Measurements from ENCODE around the gene APC2. TPM values are rescaled to one million over a fixed set of nuclear protein-coding genes. Genes with fewer than 3 reads are reported as not detected.

Gene APC2
- total RNA-seq, 1 experiment from 2014 or later = 0.68 TPM

DNA sequence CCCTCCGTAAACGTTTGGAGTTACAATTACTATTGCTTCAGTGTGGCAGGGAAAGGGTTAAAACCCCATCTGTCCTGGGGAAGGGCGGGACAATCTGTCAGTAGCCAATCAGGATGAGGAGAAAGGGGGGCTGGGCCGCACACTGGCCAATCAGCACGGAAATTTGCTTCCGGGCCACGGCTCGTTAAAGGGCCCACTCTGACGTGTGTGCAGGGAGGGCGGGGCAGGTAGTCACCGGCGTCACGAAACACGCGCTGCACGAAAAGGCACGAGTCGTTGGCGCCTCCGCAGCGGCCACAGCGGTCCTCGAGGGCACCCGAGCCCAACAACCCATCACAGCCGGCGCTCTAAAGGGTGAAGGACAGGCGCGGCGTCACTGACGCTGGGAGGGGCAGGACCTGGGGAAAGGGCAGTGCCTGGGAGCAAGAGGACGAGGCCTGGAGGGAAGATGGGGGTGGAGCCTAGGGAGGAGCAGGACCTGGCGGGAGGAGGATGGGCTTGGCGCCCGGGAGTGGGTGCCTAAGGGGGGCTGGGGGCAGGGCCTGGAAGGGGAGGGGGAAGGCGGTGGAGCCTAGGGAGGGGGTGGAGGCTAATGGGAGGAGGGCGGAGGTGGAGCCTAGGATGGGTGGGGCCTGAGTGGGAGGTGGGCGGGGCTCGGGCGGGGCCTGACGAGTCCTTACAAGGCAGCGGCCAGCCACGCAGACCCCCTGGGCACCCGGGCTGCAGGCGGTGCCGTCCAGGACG, 58.0 kb downstream of the APC2 start:
- Histone ChIP-seq H3K18ac (ENCODE audit: insufficient read length, low read depth, low read length) (peak overlapping the region; percentile 61), H3K56ac (ENCODE audit: insufficient read length, low read depth, low read length) (no peak overlapping the region), H3K9me3 (ENCODE audit: control insufficient read depth, low read depth, low read length) (no peaks in the 10 kb centered on the region), H2AK5ac (ENCODE audit: insufficient read length, low read length) (no peak overlapping the region), H3K23me2 (ENCODE audit: insufficient read length, low read depth, low read length, poor library complexity, severe bottlenecking) (peaks cover 11% of the 10 kb centered on the region), H3K27me3 (ENCODE audit: insufficient read depth, low read length) (no peaks in the 10 kb centered on the region; the same call in 1 of the 2 replicates), H2AFZ (ENCODE audit: low read length) (no peak overlapping the region), H3K27ac (ENCODE audit: insufficient read length, low read depth, low read length) (no peak overlapping the region), H3K79me2 (ENCODE audit: insufficient read depth, low read length) (no peaks in the 10 kb centered on the region), H4K5ac (ENCODE audit: insufficient read length, low read depth, low read length) (no peak overlapping the region), H3K9ac (ENCODE audit: extremely low read depth, insufficient read length, low read length) (no peak overlapping the region), H2BK20ac (ENCODE audit: low read depth, low read length, poor library complexity, severe bottlenecking) (no peak overlapping the region), H3T11ph (ENCODE audit: low read length) (no peak overlapping the region), H2BK120ac (ENCODE audit: low read depth, low read length, poor library complexity, severe bottlenecking) (no peak overlapping the region), H3K14ac (ENCODE audit: insufficient read depth, low read length) (no peak overlapping the region), H4K20me1 (ENCODE audit: control insufficient read depth, insufficient read depth, insufficient read length) (no peaks in the 10 kb centered on the region), H3K4me1 (ENCODE audit: insufficient read depth, low read length) (no peaks in the 10 kb centered on the region), H3K4ac (ENCODE audit: low read depth, low read length) (no peak overlapping the region), H3K79me1 (ENCODE audit: insufficient read depth, low read depth, low read length, poor library complexity, severe bottlenecking) (no peaks in the 10 kb centered on the region), H2BK15ac (ENCODE audit: low read depth, low read length) (no peak overlapping the region), H4K8ac (replicated peaks; ENCODE audit: insufficient read length, low read depth, low read length) (no peak overlapping the region), H4K91ac (ENCODE audit: insufficient read length, low read depth, low read length) (no peak overlapping the region), H2BK5ac (ENCODE audit: insufficient read length, low read length) (no peak overlapping the region), H3K23ac (ENCODE audit: insufficient read length, low read depth, low read length) (no peak overlapping the region), H3K4me2 (ENCODE audit: insufficient read depth, insufficient read length, low read length) (peak overlapping the region; percentile 14), H2BK12ac (ENCODE audit: insufficient read length, low read depth, low read length) (no peak overlapping the region)
- Mint-ChIP-seq H3K27me3 (ENCODE audit: low read depth) (peaks cover 72% of the 10 kb centered on the region), H3K4me3 (peak overlapping the region; percentile 86 to 96), H3K36me3 (ENCODE audit: insufficient read depth in 1 of 3, low read depth in 3 of 3) (no peaks in the 10 kb centered on the region), H3K4me1 (peaks cover 13 to 20% of the 10 kb centered on the region in 2 experiments), H3K27ac (peak overlapping the region; percentile 95 to 99 (median 99); a peak in 6 of 7 replicates), H3K9me3 (peaks cover 0 to 4% of the 10 kb centered on the region in 2 experiments; a peak in 1 of 5 replicates)
- TF ChIP-seq, protein P1, sequence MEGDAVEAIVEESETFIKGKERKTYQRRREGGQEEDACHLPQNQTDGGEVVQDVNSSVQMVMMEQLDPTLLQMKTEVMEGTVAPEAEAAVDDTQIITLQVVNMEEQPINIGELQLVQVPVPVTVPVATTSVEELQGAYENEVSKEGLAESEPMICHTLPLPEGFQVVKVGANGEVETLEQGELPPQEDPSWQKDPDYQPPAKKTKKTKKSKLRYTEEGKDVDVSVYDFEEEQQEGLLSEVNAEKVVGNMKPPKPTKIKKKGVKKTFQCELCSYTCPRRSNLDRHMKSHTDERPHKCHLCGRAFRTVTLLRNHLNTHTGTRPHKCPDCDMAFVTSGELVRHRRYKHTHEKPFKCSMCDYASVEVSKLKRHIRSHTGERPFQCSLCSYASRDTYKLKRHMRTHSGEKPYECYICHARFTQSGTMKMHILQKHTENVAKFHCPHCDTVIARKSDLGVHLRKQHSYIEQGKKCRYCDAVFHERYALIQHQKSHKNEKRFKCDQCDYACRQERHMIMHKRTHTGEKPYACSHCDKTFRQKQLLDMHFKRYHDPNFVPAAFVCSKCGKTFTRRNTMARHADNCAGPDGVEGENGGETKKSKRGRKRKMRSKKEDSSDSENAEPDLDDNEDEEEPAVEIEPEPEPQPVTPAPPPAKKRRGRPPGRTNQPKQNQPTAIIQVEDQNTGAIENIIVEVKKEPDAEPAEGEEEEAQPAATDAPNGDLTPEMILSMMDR (conservative IDR thresholded peaks at IDR 0.05) = no peak
- WGBS (ENCODE audit: extremely low coverage, insufficient read length, low lambda C conversion rate) = no CpG with 5 or more reads among the region's 46 CpGs
- peak; percentile 98 for DNase-seq
